B cell (primary cell): ENCODE measurements around the gene RAPGEF5. TPM values are rescaled to one million over a fixed set of nuclear protein-coding genes. Genes with fewer than 3 reads are reported as not detected.

Experiments
- ATAC-seq: fragments of 200-7000 bp; cut with Tn5 transposase; one replicate; pipeline ENCODE4 v1.10.0; 2021; ENCODE audit warnings: low read depth, mild to moderate bottlenecking, moderate number of reproducible peaks, moderate library complexity
- CTCF ChIA-PET: fragments of 350-600 bp; sonication (Branson Sonifier 250); formaldehyde crosslinking; loops from one replicate; lab custom pipeline; 2021; ENCODE audit warnings: antibody characterized with exemption, inconsistent platforms; lab: Charles Lee
- POLR2A ChIA-PET: fragments of 350-600 bp; sonication (Branson Sonifier 250); formaldehyde crosslinking; loops from one replicate; lab custom pipeline; 2021; ENCODE audit warnings: antibody characterized with exemption; lab: Charles Lee
- DNase-seq: peaks from one replicate; pipeline ENCODE4 v3.0.0; 2013
- H2AFZ ChIP-seq: 2 replicates; pipeline ENCODE4 v1.6.1; 2012; ENCODE audit warnings: mild to moderate bottlenecking, low read depth, low read length; ENCODE audit not compliant: insufficient read depth, poor library complexity, severe bottlenecking
- H3K27ac ChIP-seq, 2 donors: 1 replicate in 1 of 2; 2 replicates in 1 of 2; pipeline ENCODE4 v1.5.1; 2012 to 2013; ENCODE audit warnings: low read length in 2 of 2, mild to moderate bottlenecking in 2 of 2, moderate library complexity in 1 of 2
- H3K27me3 ChIP-seq, 4 experiments: fragments of 200-600 bp in 1 of 4; sonication (generic) in 1 of 4; replicated peaks in 1 of 4; 1 replicate in 2 of 4; 2 replicates in 2 of 4; pipeline versions ENCODE4 v1.6.1 to v1.7.0; 2013 to 2016; ENCODE audit warnings: low read length in 3 of 4, mild to moderate bottlenecking in 2 of 4, mixed read lengths in 1 of 4, moderate library complexity in 1 of 4; ENCODE audit not compliant: insufficient read depth in 4 of 4, control insufficient read depth in 3 of 4; ENCODE audit errors: control extremely low read depth in 1 of 4
- H3K36me3 ChIP-seq, 2 experiments: replicated peaks in 1 of 2; 1 replicate in 1 of 2; 2 replicates in 1 of 2; pipeline versions ENCODE4 v1.6.1 to v1.7.1; 2013; ENCODE audit warnings: low read length in 1 of 2; ENCODE audit not compliant: insufficient read depth in 2 of 2, control insufficient read depth in 1 of 2; ENCODE audit errors: control extremely low read depth in 1 of 2, extremely low read depth in 1 of 2
- H3K4me1 ChIP-seq, 2 donors: fragments of 200-600 bp in 1 of 2; sonication (generic) in 1 of 2; 1 replicate in 1 of 2; 2 replicates in 1 of 2; pipeline versions ENCODE4 v1.5.1 to v1.6.1; 2013 to 2017; ENCODE audit warnings: low read length in 2 of 2; ENCODE audit not compliant: control insufficient read depth in 2 of 2, insufficient read depth in 2 of 2
- H3K4me2 ChIP-seq: replicated peaks from 2 replicates; pipeline ENCODE3; 2012; ENCODE audit warnings: mild to moderate bottlenecking, low read depth, low read length; ENCODE audit not compliant: poor library complexity, severe bottlenecking
- H3K4me3 ChIP-seq, 5 experiments: fragments of 200-600 bp in 1 of 5; sonication (generic) in 1 of 5; 1 replicate in 3 of 5; 2 replicates in 2 of 5; pipeline versions ENCODE4 v1.5.1 to v1.7.0; 2011 to 2016; ENCODE audit warnings: low read length in 4 of 5, mild to moderate bottlenecking in 4 of 5, low read depth in 2 of 5, control low read depth in 1 of 5, moderate library complexity in 1 of 5; ENCODE audit not compliant: insufficient read depth in 1 of 5; ENCODE audit errors: control extremely low read depth in 1 of 5, extremely low read depth in 1 of 5
- H3K79me2 ChIP-seq: fragments of 200-600 bp; sonication (generic); one replicate; pipeline ENCODE4 v1.6.0; 2016; ENCODE audit warnings: low read length; ENCODE audit not compliant: control insufficient read depth, insufficient read depth
- H3K9ac ChIP-seq: fragments of 200-600 bp; sonication (generic); 2 replicates; pipeline ENCODE4 v1.6.1; 2017; ENCODE audit warnings: mild to moderate bottlenecking, low read length, moderate library complexity
- H3K9me3 ChIP-seq, 3 donors: one replicate each; pipeline versions ENCODE4 v1.6.1 to v1.7.1; 2013; ENCODE audit warnings: low read length in 2 of 3; ENCODE audit not compliant: control insufficient read depth in 2 of 3, insufficient read depth in 1 of 3; ENCODE audit errors: control extremely low read depth in 1 of 3
- H4K20me1 ChIP-seq: 2 replicates; pipeline ENCODE4 v1.6.0; 2012; ENCODE audit warnings: mild to moderate bottlenecking, low read length; ENCODE audit not compliant: insufficient read depth, control insufficient read depth, poor library complexity, severe bottlenecking
- H3K27ac Mint-ChIP-seq: one replicate; pipeline ENCODE4 v1.8.0; 2021; ENCODE audit warnings: mixed read lengths
- H3K27me3 Mint-ChIP-seq: one replicate; pipeline ENCODE4 v1.8.0; 2021; ENCODE audit warnings: mixed read lengths
- H3K4me1 Mint-ChIP-seq: one replicate; pipeline ENCODE4 v1.8.0; 2021; ENCODE audit warnings: mixed read lengths
- H3K4me3 Mint-ChIP-seq: one replicate; pipeline ENCODE4 v1.8.0; 2021; ENCODE audit warnings: mixed read lengths
- H3K9me3 Mint-ChIP-seq: one replicate; pipeline ENCODE4 v1.8.0; 2022; ENCODE audit warnings: mixed read lengths; ENCODE audit not compliant: insufficient read depth
- CTCF ChIP-seq: fragments of 200-600 bp; IDR thresholded peaks from one replicate; pipeline ENCODE4 v1.8.0; 2022; ENCODE audit warnings: antibody characterized with exemption, mild to moderate bottlenecking
- EZH2 ChIP-seq: IDR thresholded peaks from 2 replicates; pipeline ENCODE4 v1.6.1; 2012; ENCODE audit warnings: borderline replicate concordance, low read depth, mild to moderate bottlenecking, moderate library complexity, low read length; ENCODE audit not compliant: insufficient read depth, poor library complexity, severe bottlenecking
- WGBS: methylation state at CpG from one replicate; pipeline ENCODE4 v1.1.5; 2013; ENCODE audit warnings: missing lambda C conversion rate; ENCODE audit not compliant: insufficient coverage; 5-methylcytosine and 5-hydroxymethylcytosine counted together
- intact Hi-C: fragments of 100-400 bp; cut with micrococcal nuclease; formaldehyde crosslinking; loops from one replicate; pipeline ENCODE4 v1.10.0; 2022
- polyA plus RNA-seq: library from polyadenylated mRNA; depleted of rRNA; stranded (reverse); fragments of >200 nt; gene quantifications from 2 replicates; pipeline ENCODE4 v1.2.3, GENCODE V29; 2012
- total RNA-seq, 2 donors: library from RNA; stranded (reverse); fragments of 120-200 nt in 1 of 2; gene quantifications; 1 replicate in 1 of 2; 2 replicates in 1 of 2; pipeline versions ENCODE4 v1.2.3 to v1.2.4, GENCODE V29; 2013 to 2022

The RAPGEF5 gene
- total and polyA plus RNA-seq, 2 donors (not counting 1 experiment from before 2014, with no cell fraction given) = 1.5 to 37.6 TPM

DNA sequence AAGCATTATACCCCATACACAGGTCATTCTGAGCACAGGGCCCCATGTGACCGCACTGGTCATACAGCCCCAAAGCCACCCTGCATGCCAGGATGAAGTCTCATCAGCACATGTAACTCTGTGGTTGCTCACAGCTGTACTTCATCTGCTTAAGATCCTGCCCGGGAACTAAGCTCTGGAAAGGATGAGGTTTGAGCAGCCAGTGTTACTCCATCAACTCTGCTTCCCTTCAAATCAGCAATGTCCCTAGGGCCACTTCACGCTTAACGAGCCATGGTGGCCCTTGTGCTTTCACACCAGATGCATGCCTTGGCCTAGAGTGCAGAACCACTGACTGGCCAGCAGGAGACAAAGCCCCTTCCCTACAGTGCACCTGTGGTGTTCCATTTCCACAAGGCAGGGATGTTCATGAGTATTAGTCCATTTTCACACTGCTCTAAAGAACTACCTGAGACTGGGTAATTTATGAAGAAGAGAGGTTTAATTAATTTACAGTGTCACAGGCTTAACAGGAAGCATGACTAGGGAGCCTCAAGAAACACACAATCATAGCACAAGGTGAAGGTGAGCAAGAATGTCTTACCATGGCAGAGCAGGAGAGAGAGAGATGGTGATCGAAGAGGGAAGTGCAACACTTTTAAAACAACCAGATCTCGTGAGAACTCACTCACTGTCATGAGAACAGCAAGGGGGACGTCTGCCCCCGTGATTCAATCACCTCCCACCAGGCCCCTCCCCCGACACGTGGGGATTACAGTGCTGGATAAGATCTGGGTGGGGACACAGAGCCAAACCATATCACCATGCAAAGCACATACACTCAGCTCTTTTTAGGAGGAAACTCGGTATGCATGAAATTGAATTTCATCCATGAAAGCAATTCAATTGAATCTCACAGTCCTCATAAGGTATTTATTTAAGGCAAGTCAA, 262.3 kb downstream of the RAPGEF5 start:
- TF ChIP-seq CTCF (no peak), EZH2 (no peak)
- intact Hi-C loops = no loop called here
- H3K27me3 ChIP-seq = peaks cover 0 to 10% (median 1%) of the 10 kb centered on the region in 4 experiments
- ATAC-seq (no peak), DNase-seq (no peak)
- Mint-ChIP-seq H3K4me1 (no peaks in the 10 kb centered on the region), H3K4me3 (no peak overlapping the region), H3K9me3 (no peaks in the 10 kb centered on the region), H3K27me3 (peaks cover 27% of the 10 kb centered on the region), H3K27ac (no peak overlapping the region)
- H2AFZ ChIP-seq = no peak overlapping the region
- H3K9ac ChIP-seq = no peak overlapping the region
- no peak overlapping the region for H3K4me2 ChIP-seq
- peaks cover 0 to 12% (median 0%) of the 10 kb centered on the region in 3 donors for H3K9me3 ChIP-seq
- H3K27ac ChIP-seq = no peak overlapping the region
- no peaks in the 10 kb centered on the region for H3K4me1 ChIP-seq
- H4K20me1 ChIP-seq = no peaks in the 10 kb centered on the region
- 81% methylated on average over 5 of the region's 11 CpGs for WGBS
- no peaks in the 10 kb centered on the region for H3K79me2 ChIP-seq
- ChIA-PET CTCF (interaction anchor here (0.9 to 1.4 kb wide), 4 partner anchors 10 to 635 kb away, joined by 3 to 7 read pairs (median 4); no protein-coding TSS in a partner anchor), POLR2A (no interaction called here)
- no peak overlapping the region for H3K4me3 ChIP-seq
- no peaks in the 10 kb centered on the region for H3K36me3 ChIP-seq

DNA sequence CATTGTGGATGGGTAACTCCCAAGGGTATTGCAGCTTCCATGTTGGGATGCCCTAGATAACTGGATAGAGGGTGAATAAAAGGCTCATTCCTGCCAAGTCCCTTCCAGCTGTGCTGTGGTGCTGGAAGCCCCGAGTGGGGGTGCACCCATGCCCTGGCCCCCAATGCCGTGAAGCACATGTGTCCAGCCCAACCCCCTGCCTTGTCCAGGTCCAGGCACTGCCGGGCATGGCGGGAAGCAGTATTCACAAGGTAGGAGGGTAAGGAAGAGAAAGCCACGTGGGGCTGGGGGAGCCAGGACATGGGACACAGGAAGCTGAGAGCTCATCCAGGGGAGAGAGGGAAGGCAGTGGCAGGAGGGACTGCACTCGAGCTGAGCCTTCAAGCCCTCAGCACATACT, 263.0 kb downstream of the RAPGEF5 start:
- Mint-ChIP-seq H3K27me3 (peaks cover 26% of the 10 kb centered on the region), H3K4me1 (no peaks in the 10 kb centered on the region), H3K27ac (no peak overlapping the region), H3K4me3 (no peak overlapping the region), H3K9me3 (no peaks in the 10 kb centered on the region)
- ChIA-PET POLR2A (no interaction called here), CTCF (interaction anchor here (0.5 to 1.3 kb wide), 2 partner anchors 10 to 871 kb away, joined by 3 to 7 read pairs; no protein-coding TSS in a partner anchor)
- Histone ChIP-seq H3K79me2 (no peaks in the 10 kb centered on the region), H2AFZ (no peak overlapping the region), H3K9ac (no peak overlapping the region), H4K20me1 (no peaks in the 10 kb centered on the region), H3K4me1 (no peaks in the 10 kb centered on the region), H3K27me3 (peaks cover 0 to 10% (median 1%) of the 10 kb centered on the region in 4 experiments), H3K27ac (no peak overlapping the region), H3K4me2 (no peak overlapping the region), H3K9me3 (peaks cover 0 to 12% (median 0%) of the 10 kb centered on the region in 3 donors), H3K4me3 (no peak overlapping the region), H3K36me3 (no peaks in the 10 kb centered on the region)
- ATAC-seq (no peak), DNase-seq (no peak)
- TF ChIP-seq CTCF = no peak
- no peak for TF ChIP-seq EZH2
- intact Hi-C loops = no loop called here
- 86% methylated on average over 3 of the region's 6 CpGs for WGBS
